Gastrocnemius medialis (tissue), 4 donors: ENCODE data around the gene FNIP1.

Experiments used
- POLR2A ChIP-seq, 2 donors: fragments of 450-650 bp; IDR thresholded peaks; one replicate each; pipeline ENCODE4 v1.6.1; 2017; ENCODE audit warnings: antibody characterized with exemption in 2 of 2, mild to moderate bottlenecking in 2 of 2, moderate library complexity in 2 of 2
- TF ChIP-seq, protein P1 (sequence below), 5 experiments: fragments of 450-650 bp in 3 of 5; fragments of 200-600 bp in 2 of 5; sonication (generic) in 2 of 5; IDR thresholded peaks in 4 of 5; conservative IDR thresholded peaks in 1 of 5; 1 replicate in 4 of 5; 2 replicates in 1 of 5; pipeline ENCODE4 v1.5.1; 2016 to 2019; ENCODE audit warnings: antibody characterized with exemption in 5 of 5, mild to moderate bottlenecking in 3 of 5, moderate library complexity in 3 of 5

DNA sequence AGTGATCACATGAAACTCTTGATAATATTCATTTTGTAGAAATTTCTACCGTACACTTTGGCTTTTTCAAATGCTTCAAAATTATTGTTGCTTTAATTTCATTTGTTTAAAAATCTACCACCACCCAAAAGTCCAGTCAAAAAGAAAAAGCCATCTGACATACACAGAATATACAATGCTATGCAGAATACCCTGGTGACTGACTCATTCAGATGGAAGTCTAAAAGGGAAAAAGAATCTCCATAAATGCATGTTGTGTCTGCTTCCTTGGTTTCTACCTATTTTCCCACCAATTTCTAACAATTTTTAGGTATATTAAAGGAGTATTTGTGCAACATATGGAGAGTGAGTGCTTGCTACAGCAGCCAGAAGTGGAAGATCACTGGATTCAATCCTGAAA is 152.4 kb downstream of the FNIP1 start:
- TF ChIP-seq, protein P1, sequence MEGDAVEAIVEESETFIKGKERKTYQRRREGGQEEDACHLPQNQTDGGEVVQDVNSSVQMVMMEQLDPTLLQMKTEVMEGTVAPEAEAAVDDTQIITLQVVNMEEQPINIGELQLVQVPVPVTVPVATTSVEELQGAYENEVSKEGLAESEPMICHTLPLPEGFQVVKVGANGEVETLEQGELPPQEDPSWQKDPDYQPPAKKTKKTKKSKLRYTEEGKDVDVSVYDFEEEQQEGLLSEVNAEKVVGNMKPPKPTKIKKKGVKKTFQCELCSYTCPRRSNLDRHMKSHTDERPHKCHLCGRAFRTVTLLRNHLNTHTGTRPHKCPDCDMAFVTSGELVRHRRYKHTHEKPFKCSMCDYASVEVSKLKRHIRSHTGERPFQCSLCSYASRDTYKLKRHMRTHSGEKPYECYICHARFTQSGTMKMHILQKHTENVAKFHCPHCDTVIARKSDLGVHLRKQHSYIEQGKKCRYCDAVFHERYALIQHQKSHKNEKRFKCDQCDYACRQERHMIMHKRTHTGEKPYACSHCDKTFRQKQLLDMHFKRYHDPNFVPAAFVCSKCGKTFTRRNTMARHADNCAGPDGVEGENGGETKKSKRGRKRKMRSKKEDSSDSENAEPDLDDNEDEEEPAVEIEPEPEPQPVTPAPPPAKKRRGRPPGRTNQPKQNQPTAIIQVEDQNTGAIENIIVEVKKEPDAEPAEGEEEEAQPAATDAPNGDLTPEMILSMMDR (IDR thresholded peaks at IDR 0.05 in 4 of 5, conservative IDR thresholded peaks at IDR 0.05 in 1 of 5): no peak
- TF ChIP-seq POLR2A (IDR thresholded peaks at IDR 0.05): no peak
